KMS-11 (cell line): Measurements from ENCODE around the gene PIEZO1.

Experiments
- H2AFZ ChIP-seq: fragments of 200-600 bp; sonication (generic); 2 replicates; pipeline ENCODE4 v1.6.1; 2016; ENCODE audit warnings: antibody characterized with exemption, mixed run types, low read depth
- H3K27ac ChIP-seq: fragments of 200-600 bp; sonication (generic); 2 replicates; pipeline ENCODE4 v1.6.1; 2016; ENCODE audit warnings: mild to moderate bottlenecking, mixed run types
- H3K27me3 ChIP-seq: fragments of 200-600 bp; sonication (generic); 2 replicates; pipeline ENCODE4 v1.6.1; 2017; ENCODE audit warnings: mild to moderate bottlenecking, low read depth, mixed run types, moderate library complexity; ENCODE audit not compliant: insufficient read depth
- H3K36me3 ChIP-seq: fragments of 200-600 bp; sonication (generic); 2 replicates; pipeline ENCODE4 v1.6.1; 2017; ENCODE audit warnings: mild to moderate bottlenecking, mixed run types; ENCODE audit not compliant: insufficient read depth
- H3K4me1 ChIP-seq: fragments of 200-600 bp; sonication (generic); 2 replicates; pipeline ENCODE4 v1.6.1; 2016; ENCODE audit warnings: mild to moderate bottlenecking, low read depth, mixed run types; ENCODE audit not compliant: poor library complexity, severe bottlenecking
- H3K4me2 ChIP-seq: fragments of 200-600 bp; sonication (generic); 2 replicates; pipeline ENCODE4 v1.7.0; 2016; ENCODE audit warnings: mild to moderate bottlenecking, mixed run types
- H3K4me3 ChIP-seq: fragments of 200-600 bp; sonication (generic); IDR thresholded peaks from 2 replicates; pipeline ENCODE4 v1.6.1; 2017; ENCODE audit warnings: low read depth, low read length, mixed read lengths; ENCODE audit not compliant: insufficient read depth
- H3K79me2 ChIP-seq: fragments of 200-600 bp; sonication (generic); 2 replicates; pipeline ENCODE4 v1.6.1; 2016; ENCODE audit warnings: low read depth, mixed run types; ENCODE audit not compliant: insufficient read depth
- H3K9ac ChIP-seq: fragments of 200-600 bp; sonication (generic); 2 replicates; pipeline ENCODE4 v1.6.1; 2016; ENCODE audit warnings: mild to moderate bottlenecking, mixed run types
- H4K20me1 ChIP-seq: fragments of 200-600 bp; sonication (generic); 2 replicates; pipeline ENCODE4 v1.6.1; 2016; ENCODE audit warnings: mild to moderate bottlenecking, mixed run types; ENCODE audit not compliant: insufficient read depth
- CTCF ChIP-seq: fragments of 200-600 bp; sonication (generic); conservative IDR thresholded peaks from 2 replicates; pipeline ENCODE4 v1.6.1; 2017; ENCODE audit warnings: low read depth, mild to moderate bottlenecking, antibody characterized with exemption, low read length, moderate library complexity, mixed read lengths

The PIEZO1 gene

GRCh38 chr16:88750854-88751253 is 34.2 kb downstream of the PIEZO1 start:
- TF ChIP-seq CTCF = no peak
- H3K36me3 ChIP-seq = no peaks in the 10 kb centered on the region
- H3K27me3 ChIP-seq = no peaks in the 10 kb centered on the region
- H3K4me3 ChIP-seq = no peak overlapping the region
- no peaks in the 10 kb centered on the region for H3K4me1 ChIP-seq
- no peak overlapping the region for H3K27ac ChIP-seq
- peaks cover 69% of the 10 kb centered on the region for H3K79me2 ChIP-seq
- H3K4me2 ChIP-seq = no peak overlapping the region
- H3K9ac ChIP-seq = no peak overlapping the region
- no peak overlapping the region for H2AFZ ChIP-seq
- peaks cover 21% of the 10 kb centered on the region; the same call in 1 of the 2 replicates for H4K20me1 ChIP-seq

GRCh38 chr16:88749358-88749757 is 35.7 kb downstream of the PIEZO1 start:
- no peak for TF ChIP-seq CTCF
- Histone ChIP-seq H3K4me3 (no peak overlapping the region), H4K20me1 (peaks cover 21% of the 10 kb centered on the region; the same call in 1 of the 2 replicates), H3K4me1 (no peaks in the 10 kb centered on the region), H3K36me3 (no peaks in the 10 kb centered on the region), H3K27ac (no peak overlapping the region), H3K9ac (no peak overlapping the region), H3K4me2 (no peak overlapping the region), H2AFZ (no peak overlapping the region), H3K79me2 (peaks cover 54% of the 10 kb centered on the region; the same call in 1 of the 2 replicates), H3K27me3 (no peaks in the 10 kb centered on the region)

GRCh38 chr16:88748364-88748763 is 36.7 kb downstream of the PIEZO1 start:
- Histone ChIP-seq H3K79me2 (peaks cover 49% of the 10 kb centered on the region; the same call in 1 of the 2 replicates), H3K9ac (no peak overlapping the region), H3K4me2 (no peak overlapping the region), H2AFZ (no peak overlapping the region), H3K36me3 (no peaks in the 10 kb centered on the region), H3K27ac (no peak overlapping the region), H3K27me3 (no peaks in the 10 kb centered on the region), H3K4me3 (no peak overlapping the region), H4K20me1 (peaks cover 24% of the 10 kb centered on the region; the same call in 1 of the 2 replicates), H3K4me1 (no peaks in the 10 kb centered on the region)
- TF ChIP-seq CTCF = peak; percentile 3; the same call in 1 of the 2 replicates

- Histone ChIP-seq H3K4me2 (no peak overlapping the region), H3K9ac (no peak overlapping the region), H2AFZ (no peak overlapping the region), H3K4me1 (no peaks in the 10 kb centered on the region), H3K27ac (no peak overlapping the region), H4K20me1 (peaks cover 24% of the 10 kb centered on the region; the same call in 1 of the 2 replicates), H3K79me2 (peaks cover 48% of the 10 kb centered on the region; the same call in 1 of the 2 replicates), H3K27me3 (no peaks in the 10 kb centered on the region), H3K36me3 (no peaks in the 10 kb centered on the region), H3K4me3 (no peak overlapping the region)
- TF ChIP-seq CTCF = no peak; the same call in 1 of the 2 replicates
Observed at GRCh38 chr16:88747588-88748301, 37.3 kb downstream of the PIEZO1 start.
